Ishikawa (cell line): Measurements from ENCODE around the gene LDLR.

ENCODE experiments used
- CEBPB ChIP-seq: IDR thresholded peaks from 2 replicates; pipeline ENCODE4 v1.6.1; 2012
- CREB1 ChIP-seq: IDR thresholded peaks from 2 replicates; pipeline ENCODE4 v1.6.1; 2012; ENCODE audit warnings: low read depth
- EGR1 ChIP-seq: IDR thresholded peaks from 2 replicates; pipeline ENCODE4 v1.6.1; 2012
- EP300 ChIP-seq: IDR thresholded peaks from 2 replicates; pipeline ENCODE4 v1.6.1; 2012; ENCODE audit warnings: borderline replicate concordance
- FOXM1 ChIP-seq: IDR thresholded peaks from 2 replicates; pipeline ENCODE4 v1.6.1; 2012; ENCODE audit warnings: low read depth, borderline replicate concordance
- MAX ChIP-seq: IDR thresholded peaks from 2 replicates; pipeline ENCODE4 v1.6.1; 2012
- NFIC ChIP-seq: IDR thresholded peaks from 2 replicates; pipeline ENCODE4 v1.6.1; 2012
- RAD21 ChIP-seq: IDR thresholded peaks from 2 replicates; pipeline ENCODE4 v1.6.1; 2012; ENCODE audit warnings: low read depth
- REST ChIP-seq: IDR thresholded peaks from 2 replicates; pipeline ENCODE4 v1.6.1; 2012; ENCODE audit warnings: low read depth, mild to moderate bottlenecking
- TAF1 ChIP-seq: IDR thresholded peaks from 2 replicates; pipeline ENCODE4 v1.6.1; 2012; ENCODE audit warnings: low read depth, mild to moderate bottlenecking
- TCF12 ChIP-seq: IDR thresholded peaks from 2 replicates; pipeline ENCODE4 v1.6.1; 2012; ENCODE audit warnings: low read depth
- TEAD4 ChIP-seq: IDR thresholded peaks from 2 replicates; pipeline ENCODE4 v1.6.1; 2012
- USF1 ChIP-seq: IDR thresholded peaks from 2 replicates; pipeline ENCODE4 v1.6.1; 2012
- YY1 ChIP-seq: IDR thresholded peaks from 2 replicates; pipeline ENCODE4 v1.6.1; 2012; ENCODE audit warnings: low read depth
- ZBTB7A ChIP-seq: IDR thresholded peaks from 2 replicates; pipeline ENCODE4 v1.6.1; 2012; ENCODE audit warnings: low read depth

The LDLR gene

GRCh38 chr19:11173516-11174155, 84.4 kb downstream of the LDLR start:
- TF ChIP-seq USF1 = no peak
- no peak for TF ChIP-seq REST

- TF ChIP-seq TEAD4 (no peak), RAD21 (no peak), TCF12 (no peak), YY1 (no peak), CREB1 (no peak), CEBPB (no peak), NFIC (no peak), ZBTB7A (no peak), TAF1 (no peak), EGR1 (no peak), FOXM1 (no peak), USF1 (no peak), MAX (no peak), EP300 (no peak), REST (no peak)
Observed at GRCh38 chr19:11174336-11174735, 85.1 kb downstream of the LDLR start.

- TF ChIP-seq TEAD4 = no peak
- no peak for TF ChIP-seq RAD21
- no peak for TF ChIP-seq REST
- no peak for TF ChIP-seq EP300
- no peak for TF ChIP-seq CREB1
- TF ChIP-seq CEBPB = no peak
- TF ChIP-seq ZBTB7A = no peak
- TF ChIP-seq MAX = no peak
- no peak for TF ChIP-seq USF1
- no peak for TF ChIP-seq NFIC
- no peak for TF ChIP-seq TAF1
- no peak for TF ChIP-seq TCF12
- no peak for TF ChIP-seq EGR1
- no peak for TF ChIP-seq FOXM1
- no peak for TF ChIP-seq YY1
Observed at GRCh38 chr19:11175920-11176319, 86.7 kb downstream of the LDLR start.

GRCh38 chr19:11176466-11177193, 87.4 kb downstream of the LDLR start:
- TF ChIP-seq TCF12 (no peak), CEBPB (no peak), USF1 (no peak), FOXM1 (no peak), YY1 (no peak), TEAD4 (no peak)
